RPMI7951 (cell line): Measurements from ENCODE around the gene LCE2B. TPM values are rescaled to one million over a fixed set of nuclear protein-coding genes. Genes with fewer than 3 reads are reported as not detected.

Experiments
- DNase-seq: peaks from one replicate; pipeline ENCODE4 v3.0.0-alpha.2; 2012; ENCODE audit warnings: low read depth
- total RNA-seq: library from RNA; depleted of rRNA; stranded (reverse); fragments of >200 nt; shearing (Covaris generic); gene quantifications from 2 replicates; pipeline ENCODE4 v1.2.3, GENCODE V29; 2014; rRNA removed

LCE2B gene
- total RNA-seq, 1 experiment from 2014 or later, result not detected

- DNase-seq, result no peak
Measured at GRCh38 chr1:152735648-152736047, 49.7 kb downstream of the LCE2B start.

Other genes starting within 250 kb of the LCE2B start
- gene LCE5A, start 175.3 kb upstream of the LCE2B start, total RNA-seq, result not detected in 2 replicates
- gene CRCT1, start 171.6 kb upstream of the LCE2B start, total RNA-seq, result not detected in 2 replicates
- gene LCE3E, start 119.3 kb upstream of the LCE2B start, total RNA-seq, result not detected in 2 replicates
- not detected in 2 replicates for gene LCE3D, start 105.6 kb upstream of the LCE2B start, total RNA-seq
- gene LCE3C, start 85.9 kb upstream of the LCE2B start, total RNA-seq, result not detected in 2 replicates
- not detected in 2 replicates for gene LCE3B, start 72.3 kb upstream of the LCE2B start, total RNA-seq
- not detected in 2 replicates for gene LCE3A, start 63.0 kb upstream of the LCE2B start, total RNA-seq
- not detected in 2 replicates for gene LCE2D, start 22.7 kb upstream of the LCE2B start, total RNA-seq
- gene LCE2C, start 10.8 kb upstream of the LCE2B start, total RNA-seq, result not detected in 2 replicates
- not detected in 2 replicates for gene LCE2A, start 12.2 kb downstream of the LCE2B start, total RNA-seq
- not detected in 2 replicates for gene LCE4A, start 22.0 kb downstream of the LCE2B start, total RNA-seq
- not detected in 2 replicates for gene KPRP, start 71.9 kb downstream of the LCE2B start, total RNA-seq
- gene LCE1F, start 89.0 kb downstream of the LCE2B start, total RNA-seq, result not detected in 2 replicates
- not detected in 2 replicates for gene LCE1E, start 100.1 kb downstream of the LCE2B start, total RNA-seq
- not detected in 2 replicates for gene LCE1D, start 110.6 kb downstream of the LCE2B start, total RNA-seq
- gene LCE1C, start 120.5 kb downstream of the LCE2B start, total RNA-seq, result not detected in 2 replicates
- not detected in 2 replicates for gene LCE1B, start 125.8 kb downstream of the LCE2B start, total RNA-seq
- gene LCE1A, start 141.3 kb downstream of the LCE2B start, total RNA-seq, result not detected in 2 replicates
- gene LCE6A, start 156.7 kb downstream of the LCE2B start, total RNA-seq, result not detected in 2 replicates
- not detected in 2 replicates for gene LCE7A, start 173.9 kb downstream of the LCE2B start, total RNA-seq
- gene SMCP, start 192.2 kb downstream of the LCE2B start, total RNA-seq, result not detected in 2 replicates
- not detected in 2 replicates for gene IVL, start 222.4 kb downstream of the LCE2B start, total RNA-seq